ENCODE results near the gene CROCC2.

CROCC2 gene

DNA sequence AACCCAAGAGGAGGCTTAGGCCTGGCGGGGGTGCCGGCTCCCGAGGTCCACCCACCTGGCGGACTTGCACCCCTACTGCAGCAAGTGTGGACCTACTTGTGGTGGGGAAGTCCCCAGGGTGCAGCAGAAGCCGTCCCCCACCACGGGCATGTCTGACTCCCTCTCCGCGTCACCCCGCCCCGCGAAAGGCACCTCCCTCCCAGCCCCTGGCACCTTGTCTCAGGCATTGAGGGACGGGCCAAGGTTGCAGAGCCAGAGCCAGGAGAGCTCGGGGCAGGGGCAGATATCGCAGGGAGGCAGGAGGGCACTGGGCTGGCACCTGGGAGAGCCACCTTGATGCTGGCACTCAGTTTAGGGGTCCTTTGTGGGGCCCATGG lies 19.0 kb downstream of the CROCC2 start:
- DNase-seq, result no peak

DNA sequence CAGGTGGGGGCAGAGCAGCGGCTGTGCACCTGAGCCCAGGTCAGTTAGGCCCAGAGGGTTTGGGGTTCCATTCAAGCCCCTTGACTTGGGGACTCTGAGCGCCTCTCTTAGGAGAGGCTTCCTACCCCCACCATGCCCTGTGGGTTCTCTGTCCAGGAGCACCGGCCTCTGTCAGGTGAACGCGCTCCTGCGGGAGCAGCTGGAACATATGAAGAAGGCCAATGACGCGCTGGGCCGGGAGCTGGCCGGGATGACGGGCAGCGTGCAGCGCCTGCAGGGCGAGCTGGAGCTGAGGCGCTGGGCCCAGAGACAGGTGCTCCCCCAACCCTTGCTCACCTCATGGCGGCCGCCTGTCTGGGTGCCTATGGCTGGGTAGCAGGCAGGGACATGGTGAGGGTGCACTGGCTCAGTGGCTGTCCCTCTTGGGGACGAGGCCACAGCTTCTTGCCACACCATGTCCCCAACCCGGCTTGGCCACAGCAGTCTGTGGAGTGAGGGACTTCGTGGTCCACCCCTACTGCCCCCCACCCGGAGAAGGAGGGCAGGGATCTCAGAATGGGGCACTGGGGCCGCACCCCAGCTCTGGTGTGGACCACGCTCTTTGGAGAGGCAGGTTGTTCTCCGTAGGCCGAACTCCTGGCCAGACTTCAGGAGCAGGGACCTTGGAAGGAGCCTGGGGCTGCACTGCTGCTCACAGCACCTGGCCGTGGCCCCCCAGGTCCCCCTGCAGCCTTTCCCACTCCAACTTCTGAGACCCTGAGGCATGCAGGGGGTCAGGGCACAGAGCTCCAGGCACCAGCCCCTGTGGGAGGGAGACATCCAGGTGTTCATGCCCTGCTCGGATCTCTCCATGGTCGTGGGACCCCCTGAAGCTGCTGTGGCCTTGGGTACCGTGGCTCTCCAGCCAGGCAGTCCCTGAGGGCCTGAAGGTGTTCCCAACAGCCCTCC lies 19.7 kb downstream of the CROCC2 start:
- no peak for DNase-seq

DNA sequence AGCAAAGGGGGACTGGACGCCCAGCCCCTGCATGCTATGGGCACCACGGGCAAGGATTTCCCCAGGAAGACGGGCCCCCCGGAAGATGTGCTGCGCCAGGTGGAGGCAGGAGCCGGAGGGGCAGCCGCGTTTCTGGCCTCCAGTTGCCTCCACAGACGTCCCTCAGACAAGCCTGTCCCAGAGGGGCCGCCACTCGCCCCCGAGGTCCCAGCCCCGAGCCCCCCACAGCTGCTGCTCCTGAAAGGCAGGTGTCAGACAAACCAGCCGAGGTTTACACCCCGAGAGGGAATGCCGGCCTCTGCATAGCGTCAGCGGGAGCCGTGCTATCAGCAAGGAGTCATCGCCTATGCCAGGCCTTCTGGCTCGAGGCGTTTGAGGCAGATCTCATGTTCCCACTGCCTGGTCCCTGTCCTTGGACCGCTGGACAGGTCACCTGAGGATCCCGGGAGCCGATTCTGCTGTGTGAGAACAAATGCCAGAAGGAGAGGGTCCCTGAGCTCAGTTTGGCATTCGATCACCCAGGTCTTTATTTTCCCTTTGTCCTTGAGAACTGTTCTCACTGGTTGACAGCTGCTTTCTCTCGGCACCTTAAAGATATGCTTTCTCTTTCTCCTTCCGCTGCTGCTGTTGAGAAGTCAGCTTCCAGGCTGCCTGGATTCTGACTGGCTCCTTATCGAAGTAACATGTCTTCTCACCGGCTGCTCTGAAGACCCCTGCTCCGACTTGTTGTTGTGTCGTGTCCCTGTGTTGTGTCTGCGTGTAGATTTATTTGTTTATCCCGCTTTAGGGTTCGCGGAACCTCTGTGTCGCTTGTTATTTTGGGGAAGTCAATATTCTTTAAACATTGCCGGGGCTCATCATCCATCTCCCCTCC lies 20.6 kb downstream of the CROCC2 start:
- no peak for DNase-seq

DNA sequence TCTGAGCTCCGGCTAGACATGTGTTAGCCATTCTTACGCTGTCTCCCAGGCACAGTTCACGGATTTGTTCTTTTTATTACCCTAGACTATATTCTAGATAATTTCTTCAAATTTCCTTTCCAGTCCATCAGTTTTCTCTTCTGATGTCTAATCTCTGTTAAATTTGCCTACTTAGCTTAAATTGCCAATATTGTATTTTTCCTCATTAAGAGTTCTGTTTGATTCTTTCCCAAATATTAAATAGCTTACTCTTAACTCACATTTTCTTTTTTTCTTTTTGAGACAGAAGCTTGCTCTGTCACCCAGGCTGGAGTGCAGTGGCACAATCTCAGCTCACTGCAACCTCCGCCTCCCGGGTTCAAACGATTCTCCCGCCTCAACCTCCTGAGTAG lies 21.2 kb downstream of the CROCC2 start:
- DNase-seq, result no peak

DNA sequence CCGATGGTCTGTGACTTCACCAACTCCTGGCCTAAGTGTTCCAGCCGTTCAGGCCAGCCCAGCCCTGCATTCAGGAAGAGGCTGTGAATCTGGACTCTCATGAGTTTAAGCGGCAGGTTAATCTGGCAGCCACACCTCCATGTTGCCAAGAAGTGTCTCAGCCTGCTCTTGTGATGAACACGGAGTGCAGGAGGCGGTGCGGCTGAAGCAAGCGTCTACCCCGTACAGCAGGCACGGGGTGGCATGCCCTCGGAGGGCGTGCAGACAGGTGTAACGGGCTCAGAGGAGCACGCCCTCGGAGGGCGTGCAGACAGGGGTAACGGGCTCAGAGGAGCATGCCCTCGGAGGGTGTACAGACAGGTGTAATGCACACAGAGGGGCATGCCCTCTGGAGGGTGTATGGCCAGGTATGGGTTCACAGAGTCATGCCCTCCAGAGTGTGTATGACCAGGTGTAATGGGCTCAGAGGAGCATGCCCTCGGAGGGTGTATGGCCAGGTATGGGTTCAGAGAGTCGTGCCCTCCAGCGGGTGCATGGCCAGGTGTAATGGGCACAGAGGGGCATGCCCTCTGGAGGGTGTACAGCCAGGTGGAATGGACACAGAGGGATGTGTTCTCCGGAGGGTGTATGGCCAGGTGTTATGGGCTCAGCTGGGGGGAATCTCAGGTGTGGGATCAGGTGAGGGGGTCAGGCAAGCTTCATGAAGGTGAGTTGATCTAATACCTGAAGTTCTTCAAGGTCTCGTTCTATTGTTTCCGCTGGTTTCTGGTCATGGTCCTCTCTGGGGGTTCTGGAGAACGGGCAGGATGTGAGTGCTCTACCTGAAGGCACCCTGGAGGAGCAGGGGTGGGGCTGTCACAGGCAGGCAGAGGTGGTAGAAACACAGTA lies 22.6 kb downstream of the CROCC2 start:
- DNase-seq, result no peak

DNA sequence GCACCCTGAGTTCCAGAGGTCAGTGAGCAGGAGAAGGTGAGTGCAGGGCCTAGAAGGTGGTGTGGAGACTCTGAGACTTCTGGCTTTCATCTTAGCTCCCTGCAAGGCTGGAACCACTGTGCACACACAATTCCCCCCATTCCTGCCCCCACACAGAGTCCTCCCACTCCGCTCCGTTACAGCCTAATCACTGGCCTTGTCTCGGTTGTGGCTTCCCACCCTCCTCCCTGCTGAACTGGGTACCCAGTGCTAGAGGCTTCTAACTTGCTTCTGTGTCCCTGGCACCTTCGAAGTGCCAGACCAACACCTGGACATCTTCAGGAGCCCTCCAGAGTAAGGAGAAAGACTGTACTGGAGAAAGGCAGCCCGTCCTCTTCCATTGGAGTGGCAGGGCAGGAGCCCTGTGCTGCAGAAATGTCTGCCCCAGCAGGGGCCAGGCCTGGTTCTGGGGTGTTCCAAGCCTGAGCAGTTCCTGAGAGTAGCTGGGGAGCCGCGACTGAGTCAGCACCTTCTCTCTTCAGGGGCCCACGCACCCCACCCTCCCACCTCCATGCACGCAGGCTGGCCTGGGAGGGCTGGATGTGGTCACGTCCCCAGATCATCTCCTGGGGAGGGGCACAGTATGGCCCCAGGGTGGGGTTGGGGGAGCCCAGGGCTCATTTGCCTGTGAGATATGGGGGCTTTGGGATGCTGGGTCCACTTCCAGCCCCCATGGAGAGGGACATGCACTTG lies 23.4 kb downstream of the CROCC2 start:
- DNase-seq, result no peak

GRCh38 chr2:240930096-240930630 lies 24.0 kb downstream of the CROCC2 start:
- DNase-seq, result no peak

GRCh38 chr2:240930631-240931318 lies 24.6 kb downstream of the CROCC2 start:
- DNase-seq, result no peak

- no peak for DNase-seq
These were observed 25.3 kb downstream of the CROCC2 start for GRCh38 chr2:240931319-240931949.

DNA sequence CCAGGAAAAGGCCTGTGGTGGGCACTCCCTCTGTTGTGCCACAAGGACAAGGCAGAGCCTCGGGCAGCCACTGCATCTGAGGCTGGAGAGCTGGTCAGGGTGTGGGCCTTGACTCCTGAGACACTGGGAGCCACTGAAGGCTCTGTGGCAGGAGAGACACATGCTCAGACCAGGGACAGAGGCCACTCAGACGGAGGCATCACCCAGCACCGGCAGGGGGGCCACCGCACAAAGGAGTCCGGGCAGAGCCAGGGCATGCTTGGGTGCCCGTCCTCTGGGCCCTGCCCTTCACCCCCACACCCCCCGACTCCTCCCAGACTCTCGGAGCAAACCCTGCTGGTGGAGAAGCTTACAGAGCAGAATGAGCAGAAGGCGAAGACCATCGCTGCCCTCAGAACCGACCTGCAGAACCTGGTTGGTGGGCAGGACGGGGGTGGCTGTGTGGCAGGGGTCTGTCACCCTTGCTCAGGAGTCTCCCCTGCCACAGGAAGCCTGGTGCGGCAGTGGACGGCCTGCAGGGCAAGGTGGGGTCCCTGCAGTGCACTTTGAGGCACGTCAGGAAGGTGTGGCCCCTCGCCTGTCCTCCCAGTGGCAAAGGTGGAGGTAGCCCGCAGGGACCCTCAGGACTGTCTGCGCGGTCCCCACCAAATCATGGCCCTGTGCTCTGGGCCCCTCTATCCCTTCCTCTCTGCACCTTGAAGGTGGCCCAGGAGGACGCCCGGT lies 26.0 kb downstream of the CROCC2 start:
- DNase-seq, result no peak

DNA sequence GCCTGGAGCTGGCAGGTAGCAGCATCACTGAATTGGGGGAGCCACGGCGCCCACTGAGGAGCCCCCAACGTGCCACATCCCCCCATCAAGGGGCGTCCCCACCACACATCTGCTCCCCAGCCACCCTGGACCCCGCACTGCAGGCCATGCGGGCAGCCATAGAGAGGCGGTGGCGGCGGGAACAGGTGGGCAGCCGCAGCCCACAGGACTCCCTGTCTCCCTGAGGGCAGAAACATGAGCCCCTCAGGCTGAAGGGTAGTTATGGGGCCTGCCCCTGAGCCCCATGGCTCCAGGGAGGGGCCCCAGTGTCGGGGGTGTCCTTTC lies 26.6 kb downstream of the CROCC2 start:
- DNase-seq, result no peak

GRCh38 chr2:240933048-240933965 lies 27.2 kb downstream of the CROCC2 start:
- DNase-seq, result no peak

DNA sequence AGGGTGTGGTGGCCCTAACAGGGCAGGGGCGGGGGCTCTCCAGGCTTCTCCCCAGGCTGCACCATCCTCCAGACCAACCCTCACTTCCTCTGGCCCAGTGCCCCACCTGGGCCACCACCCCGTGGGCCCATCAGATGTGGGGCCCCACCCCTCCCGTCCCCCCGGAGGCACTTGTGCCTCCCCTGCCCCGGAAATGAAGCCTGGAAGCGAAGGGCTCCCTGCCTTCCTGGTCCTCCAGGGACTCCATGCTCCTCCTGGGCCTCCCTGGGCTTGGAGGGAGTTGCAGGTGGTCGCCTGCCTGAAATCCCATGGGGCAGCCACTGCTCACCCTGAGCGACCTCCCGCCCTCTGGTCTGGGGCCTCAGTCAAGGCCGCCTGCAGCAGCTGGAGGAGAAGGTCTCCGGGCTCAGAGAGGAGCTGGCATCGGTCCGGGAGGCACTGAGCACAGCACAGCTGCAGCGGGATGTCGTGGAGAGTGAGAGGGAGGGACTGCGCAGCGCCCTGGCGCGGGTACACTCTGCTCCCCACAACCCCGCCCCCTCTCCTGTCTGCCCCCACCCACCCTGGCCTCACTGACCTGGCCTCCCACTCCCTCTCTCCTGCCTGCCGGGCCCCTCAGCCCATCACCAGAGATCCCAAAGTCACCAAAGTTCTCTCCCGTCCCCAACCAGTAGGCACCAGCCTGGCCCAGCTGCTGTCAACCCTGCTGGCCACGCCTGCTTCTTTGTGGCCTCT lies 28.0 kb downstream of the CROCC2 start:
- no peak for DNase-seq

GRCh38 chr2:240934701-240935102 lies 28.6 kb downstream of the CROCC2 start:
- no peak for DNase-seq

DNA sequence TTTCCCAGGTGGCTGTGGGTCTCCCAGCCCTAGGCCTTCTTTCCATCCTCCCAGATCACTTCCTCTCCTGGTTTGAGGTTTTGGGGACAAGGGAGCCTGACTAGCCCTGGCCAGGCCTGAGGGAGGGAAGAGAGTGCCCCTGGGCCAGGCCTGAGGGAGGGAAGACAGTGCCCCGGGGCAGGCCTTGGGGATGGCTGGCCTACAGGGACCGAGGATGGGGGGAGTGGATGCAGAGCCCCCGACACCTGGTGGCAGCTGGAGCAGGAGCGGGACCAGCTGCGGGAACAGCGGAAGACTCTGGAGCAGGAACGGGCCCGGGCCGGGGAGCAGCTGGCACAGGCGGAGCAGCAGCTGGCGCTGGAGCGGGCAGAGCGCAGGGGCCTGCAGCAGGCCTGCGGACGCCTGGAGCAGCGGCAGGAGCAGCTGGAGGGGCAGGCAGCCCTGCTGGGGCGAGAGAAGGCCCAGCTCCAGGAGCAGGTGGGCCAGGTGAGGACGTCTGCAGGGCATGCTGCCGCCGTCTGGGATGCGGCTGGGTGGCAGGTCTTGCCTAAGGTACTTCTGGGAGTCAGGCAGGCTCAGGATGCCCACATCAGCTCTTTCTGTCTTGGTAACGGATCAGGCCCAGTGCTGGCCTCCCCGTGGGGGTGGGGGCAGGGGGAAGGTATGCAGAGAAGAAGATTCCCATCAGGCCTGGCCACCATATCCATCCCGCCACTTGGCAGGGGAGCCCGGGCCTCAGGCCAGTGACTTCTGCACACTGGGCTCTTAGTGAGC lies 29.2 kb downstream of the CROCC2 start:
- no peak for DNase-seq

- no peak for DNase-seq
These were observed 30.0 kb downstream of the CROCC2 start for GRCh38 chr2:240936106-240936505.

GRCh38 chr2:240946046-240946445 lies 39.9 kb downstream of the CROCC2 start:
- DNase-seq, result no peak

All from EL (cell line).